Measurements from ENCODE around the gene ADSL.

- no peak for TF ChIP-seq CTCF (IDR thresholded peaks at IDR 0.05)
- no peak for TF ChIP-seq EZH2 (IDR thresholded peaks at IDR 0.05)
- TF ChIP-seq EZH2phosphoT487 (IDR thresholded peaks at IDR 0.05), result no peak
Observed at GRCh38 chr22:40405178-40406062, 59.1 kb downstream of the ADSL start.
